SK-MEL-5 (cell line): ENCODE measurements around the gene GALNTL6. TPM values are rescaled to one million over a fixed set of nuclear protein-coding genes. Genes with fewer than 3 reads are reported as not detected.
A peak's percentile ranks its signal among the peaks of the same experiment; 100 is the strongest.

ENCODE experiments used
- DNase-seq: peaks from one replicate; pipeline ENCODE4 v3.0.0-alpha.2; 2016; ENCODE audit warnings: low read depth, low spot score
- in situ Hi-C: cut with HindIII; loops from 2 replicates; pipeline ENCODE4 v1.10.0; 2016; ENCODE audit warnings: low sequenced_read_pairs, high pct_unique_total_duplicates, low pct_unique_long_range_greater_than_20kb
- total RNA-seq: library from RNA; depleted of rRNA; stranded (reverse); fragments of >200 nt; shearing (Covaris generic); gene quantifications from 2 replicates; pipeline ENCODE4 v1.2.3, GENCODE V29; 2014

Gene GALNTL6
- total RNA-seq, 1 experiment from 2014 or later, result 2.4 TPM

- in situ Hi-C loops, result no loop called here
- no peak for DNase-seq
Measured at GRCh38 chr4:171851295-171851694, 38.1 kb downstream of the GALNTL6 start.

GRCh38 chr4:171857302-171858012, 44.3 kb downstream of the GALNTL6 start:
- in situ Hi-C loops, result no loop called here
- DNase-seq, result no peak

DNA sequence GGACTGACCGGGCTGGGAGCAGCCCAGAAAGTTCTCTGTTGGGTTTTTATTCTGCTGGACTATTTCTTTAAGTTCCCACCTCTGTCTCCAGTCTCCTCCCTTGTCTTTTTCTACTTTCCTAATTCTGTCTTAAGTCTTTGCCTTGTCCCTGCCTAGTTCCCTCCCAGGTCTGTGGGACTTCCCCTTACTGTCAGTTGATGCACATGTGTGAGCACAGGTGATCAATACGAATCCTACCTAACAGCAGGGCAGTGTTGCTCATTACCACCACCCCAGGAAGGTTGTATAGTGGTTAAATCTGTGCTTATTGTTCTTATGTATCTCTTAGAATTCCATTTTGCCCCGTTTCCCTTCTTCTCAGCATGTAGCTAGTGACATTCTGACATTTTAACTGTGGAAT, 62.1 kb downstream of the GALNTL6 start:
- in situ Hi-C loops, result no loop called here
- DNase-seq, result no peak

GRCh38 chr4:171876636-171877035, 63.4 kb downstream of the GALNTL6 start:
- in situ Hi-C loops, result no loop called here
- DNase-seq, result no peak

DNA sequence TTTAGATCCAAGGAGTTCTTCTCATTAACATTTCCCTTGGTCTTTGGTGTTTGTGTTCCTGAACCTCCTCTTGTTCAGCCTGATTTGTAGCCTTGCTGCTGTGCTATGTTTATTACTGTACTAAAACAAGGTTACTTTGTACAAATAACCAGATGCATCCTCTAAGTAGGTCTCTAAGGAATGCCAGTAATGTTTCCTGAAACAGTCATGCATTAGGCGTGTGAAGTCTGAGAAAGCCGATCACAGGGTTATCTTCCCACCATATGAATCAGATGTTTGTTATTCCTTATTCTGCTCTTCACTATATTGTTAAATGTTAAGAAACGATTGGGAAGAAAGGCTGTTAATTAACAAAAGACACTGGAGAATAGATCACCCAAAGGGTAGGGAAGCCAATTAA, 66.9 kb downstream of the GALNTL6 start:
- in situ Hi-C loops, result no loop called here
- peak; percentile 93 for DNase-seq

- DNase-seq, result no peak
- in situ Hi-C loops, result no loop called here
Measured at GRCh38 chr4:171889681-171890080, 76.5 kb downstream of the GALNTL6 start.

GRCh38 chr4:171891038-171891437, 77.8 kb downstream of the GALNTL6 start:
- no peak for DNase-seq
- in situ Hi-C loops, result no loop called here

GRCh38 chr4:171896426-171896825, 83.2 kb downstream of the GALNTL6 start:
- in situ Hi-C loops, result no loop called here

DNA sequence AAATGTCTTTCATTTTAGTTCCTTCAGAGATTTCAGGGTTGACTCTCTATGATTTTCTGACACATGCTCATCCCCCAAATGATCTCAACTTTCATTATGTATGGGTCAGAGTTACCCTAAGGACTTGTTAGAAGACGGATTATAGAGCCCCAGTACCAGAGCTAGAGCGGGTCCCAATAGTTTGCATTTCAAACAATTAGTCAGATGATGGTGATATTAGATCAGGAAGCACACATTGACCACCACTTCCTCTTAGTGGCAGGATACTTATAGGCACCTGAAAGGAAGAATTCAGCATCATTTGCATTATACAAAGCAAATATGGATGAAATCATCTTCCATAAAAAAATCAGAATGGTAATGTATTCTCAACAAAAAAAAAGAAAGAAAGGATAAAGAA, 106.1 kb downstream of the GALNTL6 start:
- DNase-seq, result no peak
- in situ Hi-C loops, result no loop called here

More at GRCh38 chr4:171896426-171896825, 83.2 kb downstream of the GALNTL6 start:
- DNase-seq, result peak; percentile 89

DNA sequence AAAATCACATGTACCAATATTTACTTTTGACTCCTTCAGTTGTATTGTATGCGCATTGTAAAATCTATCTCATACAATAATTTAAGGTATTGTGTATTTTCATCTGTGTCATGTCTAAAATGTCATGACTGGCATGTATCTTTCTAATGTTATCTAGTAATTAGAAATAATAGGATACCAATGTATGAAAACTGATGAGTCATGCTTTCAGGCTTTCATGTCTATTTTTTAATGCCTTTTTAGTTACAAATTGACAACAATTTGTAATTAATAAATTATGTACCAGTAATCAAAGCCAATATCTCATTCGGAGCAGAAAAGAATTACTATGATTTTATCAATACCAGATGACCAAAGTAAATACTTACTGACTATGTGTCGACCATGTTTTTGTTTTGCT, 107.7 kb downstream of the GALNTL6 start:
- in situ Hi-C loops, result no loop called here

GRCh38 chr4:171924746-171925376, 111.7 kb downstream of the GALNTL6 start:
- no peak for DNase-seq

More for the DNA sequence above, 107.7 kb downstream of the GALNTL6 start:
- no peak for DNase-seq

GRCh38 chr4:171928336-171928735, 115.1 kb downstream of the GALNTL6 start:
- no peak for DNase-seq
- in situ Hi-C loops, result no loop called here

More at GRCh38 chr4:171924746-171925376, 111.7 kb downstream of the GALNTL6 start:
- in situ Hi-C loops, result no loop called here

- DNase-seq, result no peak
- in situ Hi-C loops, result no loop called here
Measured at GRCh38 chr4:171929477-171929876, 116.3 kb downstream of the GALNTL6 start.

- in situ Hi-C loops, result no loop called here
- no peak for DNase-seq
Measured at GRCh38 chr4:171929907-171930306, 116.7 kb downstream of the GALNTL6 start.

GRCh38 chr4:171932238-171932637, 119.0 kb downstream of the GALNTL6 start:
- in situ Hi-C loops, result no loop called here
- no peak for DNase-seq

DNA sequence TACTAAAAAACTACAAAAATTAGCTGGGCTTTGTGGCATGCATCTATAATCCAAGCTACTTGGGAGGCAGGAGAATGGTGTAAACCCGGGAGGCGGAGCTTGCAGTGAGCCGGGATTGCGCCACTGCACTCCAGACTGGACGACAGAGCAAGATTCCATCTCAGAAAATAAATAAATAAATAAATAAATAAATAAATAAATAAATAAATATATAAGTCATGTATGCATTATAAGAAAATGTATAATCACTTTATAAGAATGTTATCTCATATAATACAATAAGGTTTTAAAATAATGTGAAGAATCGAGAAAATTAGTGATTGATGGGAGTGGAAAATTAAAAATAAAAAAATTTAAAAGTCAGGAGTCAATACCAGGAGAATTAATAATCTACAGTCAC, 127.5 kb downstream of the GALNTL6 start:
- DNase-seq, result no peak
- in situ Hi-C loops, result no loop called here

DNA sequence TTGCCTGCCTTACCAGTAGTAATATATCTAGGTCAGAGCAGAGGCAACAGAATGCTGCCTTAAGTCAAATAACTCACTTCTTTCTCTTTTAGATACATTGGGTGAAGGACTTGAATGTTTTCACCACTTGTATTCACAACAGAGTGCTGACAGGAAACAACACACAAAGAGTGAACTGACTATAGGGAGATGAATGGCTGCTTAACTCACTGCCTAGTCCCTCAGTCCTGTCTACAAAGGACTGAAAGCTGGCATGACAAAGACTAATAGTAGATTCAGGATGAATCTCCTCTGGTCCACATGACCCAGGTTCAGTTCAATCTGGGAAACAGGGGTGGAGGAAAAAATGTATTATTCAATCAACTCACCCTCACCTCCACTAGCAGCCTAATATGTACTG, 134.2 kb downstream of the GALNTL6 start:
- in situ Hi-C loops, result no loop called here
- DNase-seq, result no peak

GRCh38 chr4:171948038-171948437, 134.8 kb downstream of the GALNTL6 start:
- DNase-seq, result no peak
- in situ Hi-C loops, result no loop called here

DNA sequence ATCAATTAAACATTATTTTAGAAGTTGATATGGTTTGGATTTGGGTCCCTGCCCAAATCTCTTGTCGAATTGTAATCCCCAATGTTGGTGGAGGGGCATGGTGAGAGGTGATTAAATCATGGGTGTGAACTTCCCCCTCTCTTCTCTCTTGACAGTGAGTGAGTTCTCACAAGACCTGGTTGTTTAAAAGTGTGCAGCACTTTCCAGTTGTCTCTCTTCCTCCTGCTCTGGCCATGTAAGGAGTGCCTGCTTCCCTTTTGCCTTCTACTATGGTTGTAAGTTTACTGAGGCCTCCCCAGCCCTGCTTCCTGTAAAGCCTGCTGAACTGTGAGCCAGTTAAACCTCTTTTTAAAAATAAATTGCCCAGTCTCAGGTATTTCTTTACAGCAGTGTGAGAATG, 141.4 kb downstream of the GALNTL6 start:
- no peak for DNase-seq
- in situ Hi-C loops, result no loop called here
